A549 (cell line): Measurements from ENCODE around the gene FKTN.

Experiments
- CBX2 ChIP-seq: fragments of 200-600 bp; sonication (generic); IDR thresholded peaks from 2 replicates; pipeline ENCODE4 v1.6.1; 2016; ENCODE audit warnings: low read depth, mild to moderate bottlenecking, borderline replicate concordance
- CHD2 ChIP-seq: fragments of 150-350 bp; IDR thresholded peaks from 2 replicates; pipeline ENCODE4 v1.6.1; 2014; ENCODE audit warnings: low read length; ENCODE audit not compliant: partially characterized antibody
- MAZ ChIP-seq: fragments of 150-350 bp; IDR thresholded peaks from 2 replicates; pipeline ENCODE4 v1.6.1; 2014; ENCODE audit warnings: antibody characterized with exemption, low read depth, low read length, borderline replicate concordance
- POLR2A ChIP-seq: IDR thresholded peaks from 2 replicates; pipeline ENCODE4 v1.6.1; 2012; ENCODE audit warnings: mild to moderate bottlenecking, low read length
- POLR2AphosphoS2 ChIP-seq: conservative IDR thresholded peaks from 2 replicates; pipeline ENCODE4 v1.6.1; 2012; ENCODE audit warnings: low read length, improper control_type of control experiment, inconsistent platforms
- RNF2 ChIP-seq: fragments of 200-600 bp; sonication (generic); IDR thresholded peaks from 2 replicates; pipeline ENCODE4 v1.6.1; 2016; ENCODE audit warnings: low read depth, mild to moderate bottlenecking, antibody characterized with exemption, moderate library complexity, borderline replicate concordance
- ZFP36 ChIP-seq: fragments of 450-650 bp; IDR thresholded peaks from 2 replicates; pipeline ENCODE4 v1.6.1; 2014; ENCODE audit warnings: borderline replicate concordance; ENCODE audit not compliant: partially characterized antibody
- TF ChIP-seq, protein P1 (sequence below): fragments of 450-650 bp; IDR thresholded peaks from 2 replicates; pipeline ENCODE4 v1.6.1; 2014; ENCODE audit warnings: antibody characterized with exemption
- TF ChIP-seq, protein P2 (sequence below): fragments of >200 bp; sonication (Bioruptor Twin); formaldehyde crosslinking; IDR thresholded peaks from 3 replicates; pipeline ENCODE4 v1.5.1; 2016

DNA sequence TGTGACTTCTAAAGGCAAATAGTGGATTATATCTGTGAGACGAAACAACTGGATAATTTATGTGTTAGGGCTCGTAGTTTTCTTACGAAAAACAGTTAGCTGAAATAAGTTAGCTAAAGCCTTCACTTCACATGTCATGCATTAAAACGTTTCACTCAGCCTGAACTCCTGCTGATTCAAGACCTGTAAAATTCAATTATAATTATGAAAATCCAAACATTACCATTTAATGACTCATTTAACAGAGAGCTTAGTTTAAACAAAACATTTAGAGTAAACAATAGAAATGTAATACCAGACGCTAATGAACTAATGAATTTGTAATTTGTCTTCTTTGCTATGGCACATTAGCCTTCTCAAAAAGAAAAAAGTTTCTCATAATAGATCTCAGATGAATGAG, 106.0 kb downstream of the FKTN start:
- TF ChIP-seq, protein P1, sequence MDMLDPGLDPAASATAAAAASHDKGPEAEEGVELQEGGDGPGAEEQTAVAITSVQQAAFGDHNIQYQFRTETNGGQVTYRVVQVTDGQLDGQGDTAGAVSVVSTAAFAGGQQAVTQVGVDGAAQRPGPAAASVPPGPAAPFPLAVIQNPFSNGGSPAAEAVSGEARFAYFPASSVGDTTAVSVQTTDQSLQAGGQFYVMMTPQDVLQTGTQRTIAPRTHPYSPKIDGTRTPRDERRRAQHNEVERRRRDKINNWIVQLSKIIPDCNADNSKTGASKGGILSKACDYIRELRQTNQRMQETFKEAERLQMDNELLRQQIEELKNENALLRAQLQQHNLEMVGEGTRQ = no peak
- TF ChIP-seq, protein P2, sequence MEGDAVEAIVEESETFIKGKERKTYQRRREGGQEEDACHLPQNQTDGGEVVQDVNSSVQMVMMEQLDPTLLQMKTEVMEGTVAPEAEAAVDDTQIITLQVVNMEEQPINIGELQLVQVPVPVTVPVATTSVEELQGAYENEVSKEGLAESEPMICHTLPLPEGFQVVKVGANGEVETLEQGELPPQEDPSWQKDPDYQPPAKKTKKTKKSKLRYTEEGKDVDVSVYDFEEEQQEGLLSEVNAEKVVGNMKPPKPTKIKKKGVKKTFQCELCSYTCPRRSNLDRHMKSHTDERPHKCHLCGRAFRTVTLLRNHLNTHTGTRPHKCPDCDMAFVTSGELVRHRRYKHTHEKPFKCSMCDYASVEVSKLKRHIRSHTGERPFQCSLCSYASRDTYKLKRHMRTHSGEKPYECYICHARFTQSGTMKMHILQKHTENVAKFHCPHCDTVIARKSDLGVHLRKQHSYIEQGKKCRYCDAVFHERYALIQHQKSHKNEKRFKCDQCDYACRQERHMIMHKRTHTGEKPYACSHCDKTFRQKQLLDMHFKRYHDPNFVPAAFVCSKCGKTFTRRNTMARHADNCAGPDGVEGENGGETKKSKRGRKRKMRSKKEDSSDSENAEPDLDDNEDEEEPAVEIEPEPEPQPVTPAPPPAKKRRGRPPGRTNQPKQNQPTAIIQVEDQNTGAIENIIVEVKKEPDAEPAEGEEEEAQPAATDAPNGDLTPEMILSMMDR = no peak
- TF ChIP-seq POLR2A (no peak), CHD2 (no peak), MAZ (no peak), CBX2 (no peak), ZFP36 (no peak), RNF2 (no peak), POLR2AphosphoS2 (no peak)
